Activated naive CD8-positive, alpha-beta T cell treated with anti-CD3 and anti-CD28 coated beads, Interleukin-2, amount 10 ng/mL, durations not matched to agents 7 days and 5 days (primary cell): Measurements from ENCODE around the gene PEX1. TPM values are rescaled to one million over a fixed set of nuclear protein-coding genes. Genes with fewer than 3 reads are reported as not detected.
"Not testable (repeated sequence)": the region's sequence is repeated elsewhere in the genome, so short reads cannot be mapped to it uniquely, and the experiment has no call there.

ENCODE experiments used
- ATAC-seq: fragments of 150-1000 bp; cut with Tn5 transposase; one replicate; pipeline ENCODE4 v1.10.0; 2021; ENCODE audit warnings: low read depth, moderate library complexity
- POLR2A ChIA-PET: fragments of 350-600 bp; sonication (Branson Sonifier 250); formaldehyde crosslinking; loops from one replicate; lab custom pipeline; 2021; ENCODE audit warnings: antibody characterized with exemption; lab: Charles Lee
- DNase-seq: peaks from one replicate; pipeline ENCODE4 v3.0.0; 2021
- H3K27ac Mint-ChIP-seq: one replicate; pipeline ENCODE4 v1.8.0; 2022; ENCODE audit warnings: mild to moderate bottlenecking, mixed read lengths
- H3K27me3 Mint-ChIP-seq: one replicate; pipeline ENCODE4 v1.8.0; 2022; ENCODE audit warnings: mild to moderate bottlenecking, moderate library complexity, mixed read lengths
- H3K36me3 Mint-ChIP-seq: one replicate; pipeline ENCODE4 v1.8.0; 2021; ENCODE audit warnings: mild to moderate bottlenecking, mixed read lengths
- H3K4me1 Mint-ChIP-seq: one replicate; pipeline ENCODE4 v1.8.0; 2021; ENCODE audit warnings: mixed read lengths
- H3K4me3 Mint-ChIP-seq: one replicate; pipeline ENCODE4 v1.8.0; 2022; ENCODE audit warnings: mild to moderate bottlenecking, moderate library complexity, mixed read lengths
- H3K9me3 Mint-ChIP-seq: one replicate; pipeline ENCODE4 v1.8.0; 2021; ENCODE audit warnings: mixed read lengths
- total RNA-seq, 2 experiments: library from RNA; stranded (reverse); gene quantifications; one replicate each; pipeline ENCODE4 v1.2.3, GENCODE V29; 2021

The PEX1 gene
- total RNA-seq, 2 experiments from 2014 or later: 23.5 to 24.4 TPM

DNA sequence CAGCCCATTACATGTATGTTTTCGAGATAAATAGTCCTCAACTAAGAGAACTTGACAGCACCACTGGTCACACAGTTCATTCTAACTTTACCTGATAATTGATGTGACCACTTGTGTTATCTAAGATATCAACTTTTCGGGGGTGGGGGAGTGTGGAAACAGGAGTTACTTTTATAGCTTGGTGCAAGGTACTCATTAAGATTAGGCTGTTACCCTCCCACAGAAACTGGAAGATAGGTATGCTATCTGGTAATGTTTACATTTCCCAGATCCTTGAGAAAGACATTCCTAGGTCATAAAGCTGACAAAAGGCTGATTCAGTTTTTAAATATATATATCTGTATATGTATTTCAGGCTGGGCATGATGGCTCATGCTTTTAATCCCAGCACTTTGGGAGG lies 61.6 kb downstream of the PEX1 start:
- Mint-ChIP-seq H3K27ac (no peak overlapping the region), H3K36me3 (peaks cover 4% of the 10 kb centered on the region), H3K4me1 (peaks cover under 1% of the 10 kb centered on the region), H3K27me3 (no peaks in the 10 kb centered on the region), H3K4me3 (no peak overlapping the region), H3K9me3 (peaks cover 6% of the 10 kb centered on the region)
- POLR2A ChIA-PET: no interaction called here
- no peak for DNase-seq
- ATAC-seq: no peak

- H3K9me3 Mint-ChIP-seq: peaks cover 6% of the 10 kb centered on the region
- H3K27ac Mint-ChIP-seq: no peak overlapping the region
- POLR2A ChIA-PET: no interaction called here
- H3K36me3 Mint-ChIP-seq: peaks cover 4% of the 10 kb centered on the region
- H3K27me3 Mint-ChIP-seq: no peaks in the 10 kb centered on the region
- H3K4me1 Mint-ChIP-seq: peaks cover 2% of the 10 kb centered on the region
- no peak for ATAC-seq
- no peak overlapping the region for H3K4me3 Mint-ChIP-seq
- no peak for DNase-seq
Observed at GRCh38 chr7:92464515-92464914, 63.8 kb downstream of the PEX1 start.

GRCh38 chr7:92462560-92462959 lies 65.8 kb downstream of the PEX1 start:
- H3K4me3 Mint-ChIP-seq: no peak overlapping the region
- no peak overlapping the region for H3K27ac Mint-ChIP-seq
- no peaks in the 10 kb centered on the region for H3K9me3 Mint-ChIP-seq
- no peak for DNase-seq
- ATAC-seq: no peak
- peaks cover 2% of the 10 kb centered on the region for H3K4me1 Mint-ChIP-seq
- H3K27me3 Mint-ChIP-seq: no peaks in the 10 kb centered on the region
- POLR2A ChIA-PET: no interaction called here
- H3K36me3 Mint-ChIP-seq: peaks cover 1% of the 10 kb centered on the region

GRCh38 chr7:92461027-92462003 lies 67.0 kb downstream of the PEX1 start:
- no peaks in the 10 kb centered on the region for H3K27me3 Mint-ChIP-seq
- H3K4me3 Mint-ChIP-seq: no peak overlapping the region
- H3K9me3 Mint-ChIP-seq: no peaks in the 10 kb centered on the region
- no peak overlapping the region for H3K27ac Mint-ChIP-seq
- DNase-seq: no peak
- peaks cover 2% of the 10 kb centered on the region for H3K36me3 Mint-ChIP-seq
- H3K4me1 Mint-ChIP-seq: peaks cover 2% of the 10 kb centered on the region
- ATAC-seq: peak; percentile 61
- POLR2A ChIA-PET: interaction anchor here (1.5 kb wide), 1 partner anchor 13 kb away, joined by 5 read pairs; no protein-coding TSS in a partner anchor

GRCh38 chr7:92460510-92460909 lies 67.8 kb downstream of the PEX1 start:
- DNase-seq (no peak), ATAC-seq (no peak)
- H3K36me3 Mint-ChIP-seq: peaks cover 5% of the 10 kb centered on the region
- H3K9me3 Mint-ChIP-seq: no peaks in the 10 kb centered on the region
- H3K4me1 Mint-ChIP-seq: peaks cover 2% of the 10 kb centered on the region
- no peak overlapping the region for H3K27ac Mint-ChIP-seq
- no peak overlapping the region for H3K4me3 Mint-ChIP-seq
- H3K27me3 Mint-ChIP-seq: no peaks in the 10 kb centered on the region
- POLR2A ChIA-PET: interaction anchor here (1.5 kb wide), 1 partner anchor 12 kb away, joined by 5 read pairs; no protein-coding TSS in a partner anchor

DNA sequence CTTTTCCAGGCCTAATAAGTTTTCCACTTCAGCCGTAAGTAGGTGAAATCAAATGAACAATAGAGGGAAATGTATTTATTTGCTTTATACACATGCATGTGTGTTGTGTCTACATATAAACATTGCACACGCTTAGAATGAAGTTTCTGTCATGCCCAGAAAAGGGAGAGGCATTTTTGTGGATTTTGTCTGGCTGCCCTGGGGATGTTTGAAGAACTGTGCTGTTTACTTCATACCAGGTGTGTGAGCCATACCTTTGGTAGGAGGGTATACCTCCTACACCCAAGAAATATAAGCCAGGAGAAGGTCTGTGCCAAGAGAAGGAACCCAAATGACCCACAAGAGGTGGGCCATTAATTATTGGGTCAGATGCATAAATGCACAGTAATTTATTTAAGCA lies 68.2 kb downstream of the PEX1 start:
- peaks cover 2% of the 10 kb centered on the region for H3K4me1 Mint-ChIP-seq
- no peaks in the 10 kb centered on the region for H3K9me3 Mint-ChIP-seq
- no peak for DNase-seq
- no peak overlapping the region for H3K4me3 Mint-ChIP-seq
- no peak for ATAC-seq
- H3K27ac Mint-ChIP-seq: no peak overlapping the region
- POLR2A ChIA-PET: no interaction called here
- H3K27me3 Mint-ChIP-seq: no peaks in the 10 kb centered on the region
- H3K36me3 Mint-ChIP-seq: peaks cover 5% of the 10 kb centered on the region

DNA sequence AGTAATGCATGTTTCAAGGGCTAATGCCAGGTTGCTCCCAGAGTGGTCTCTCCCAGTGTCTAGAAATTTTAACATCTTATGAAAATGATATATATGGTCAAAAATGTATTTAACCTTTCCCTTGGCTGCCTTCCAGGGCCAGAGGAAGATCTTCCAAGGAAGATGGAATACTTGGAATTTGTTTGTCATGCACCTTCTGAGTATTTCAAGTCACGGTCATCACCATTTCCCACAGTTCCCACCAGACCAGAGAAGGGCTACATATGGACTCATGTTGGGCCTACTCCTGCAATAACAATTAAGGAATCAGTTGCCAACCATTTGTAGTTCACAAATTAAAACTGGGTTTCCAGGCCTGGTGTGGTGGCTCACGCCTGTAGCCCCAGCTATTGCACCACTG lies 72.1 kb downstream of the PEX1 start:
- no peaks in the 10 kb centered on the region for H3K27me3 Mint-ChIP-seq
- ATAC-seq (no peak), DNase-seq (no peak)
- H3K4me3 Mint-ChIP-seq: no peak overlapping the region
- H3K4me1 Mint-ChIP-seq: peaks cover 1% of the 10 kb centered on the region
- POLR2A ChIA-PET: no interaction called here
- H3K27ac Mint-ChIP-seq: no peak overlapping the region
- peaks cover 9% of the 10 kb centered on the region for H3K36me3 Mint-ChIP-seq
- no peaks in the 10 kb centered on the region for H3K9me3 Mint-ChIP-seq

GRCh38 chr7:92451645-92452044 lies 76.7 kb downstream of the PEX1 start:
- no peak overlapping the region for H3K4me3 Mint-ChIP-seq
- DNase-seq: no peak
- no peak overlapping the region for H3K27ac Mint-ChIP-seq
- no peaks in the 10 kb centered on the region for H3K27me3 Mint-ChIP-seq
- H3K9me3 Mint-ChIP-seq: no peaks in the 10 kb centered on the region
- H3K36me3 Mint-ChIP-seq: peaks cover 15% of the 10 kb centered on the region
- POLR2A ChIA-PET: no interaction called here
- peaks cover 9% of the 10 kb centered on the region for H3K4me1 Mint-ChIP-seq
- no peak for ATAC-seq

DNA sequence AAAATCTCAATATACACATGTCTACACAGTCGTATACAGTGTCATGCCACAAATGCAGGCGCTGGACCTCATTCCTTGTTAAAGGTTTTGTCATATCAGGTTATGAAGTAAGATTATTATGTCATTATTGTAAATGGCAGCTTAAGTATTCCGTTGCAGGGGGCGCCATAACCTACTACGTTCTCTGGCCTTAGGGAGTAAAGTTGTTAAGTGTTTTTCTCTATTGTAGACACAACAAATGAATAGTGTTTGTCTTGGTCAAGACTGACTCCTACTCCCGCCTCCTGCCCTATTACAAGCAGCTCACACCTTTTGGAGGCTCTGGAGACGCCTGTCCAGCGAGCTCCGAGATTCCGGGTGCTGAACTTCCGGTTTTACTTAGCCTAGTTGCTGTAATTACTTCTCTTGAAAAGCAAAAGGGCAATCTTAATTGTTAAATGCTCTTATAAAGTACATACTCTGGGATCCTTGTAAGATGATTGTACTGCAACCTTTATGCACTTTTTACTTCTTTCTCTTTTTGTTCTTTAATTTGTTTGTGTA lies 80.0 kb downstream of the PEX1 start:
- ATAC-seq (peak; percentile 45), DNase-seq (peak; percentile 51)
- H3K36me3 Mint-ChIP-seq: peaks cover 7% of the 10 kb centered on the region
- H3K27ac Mint-ChIP-seq: peak overlapping the region; percentile 92
- H3K4me3 Mint-ChIP-seq: peak overlapping the region; percentile 89
- H3K27me3 Mint-ChIP-seq: no peaks in the 10 kb centered on the region
- H3K4me1 Mint-ChIP-seq: peaks cover 10% of the 10 kb centered on the region
- H3K9me3 Mint-ChIP-seq: no peaks in the 10 kb centered on the region
- POLR2A ChIA-PET: interaction anchor here (0.7 to 3.0 kb wide), 14 partner anchors 13 to 784 kb away, joined by 3 to 29 read pairs (median 6); partner anchors contain the start of genes AKAP9, ANKIB1, CYP51A1 and KRIT1

DNA sequence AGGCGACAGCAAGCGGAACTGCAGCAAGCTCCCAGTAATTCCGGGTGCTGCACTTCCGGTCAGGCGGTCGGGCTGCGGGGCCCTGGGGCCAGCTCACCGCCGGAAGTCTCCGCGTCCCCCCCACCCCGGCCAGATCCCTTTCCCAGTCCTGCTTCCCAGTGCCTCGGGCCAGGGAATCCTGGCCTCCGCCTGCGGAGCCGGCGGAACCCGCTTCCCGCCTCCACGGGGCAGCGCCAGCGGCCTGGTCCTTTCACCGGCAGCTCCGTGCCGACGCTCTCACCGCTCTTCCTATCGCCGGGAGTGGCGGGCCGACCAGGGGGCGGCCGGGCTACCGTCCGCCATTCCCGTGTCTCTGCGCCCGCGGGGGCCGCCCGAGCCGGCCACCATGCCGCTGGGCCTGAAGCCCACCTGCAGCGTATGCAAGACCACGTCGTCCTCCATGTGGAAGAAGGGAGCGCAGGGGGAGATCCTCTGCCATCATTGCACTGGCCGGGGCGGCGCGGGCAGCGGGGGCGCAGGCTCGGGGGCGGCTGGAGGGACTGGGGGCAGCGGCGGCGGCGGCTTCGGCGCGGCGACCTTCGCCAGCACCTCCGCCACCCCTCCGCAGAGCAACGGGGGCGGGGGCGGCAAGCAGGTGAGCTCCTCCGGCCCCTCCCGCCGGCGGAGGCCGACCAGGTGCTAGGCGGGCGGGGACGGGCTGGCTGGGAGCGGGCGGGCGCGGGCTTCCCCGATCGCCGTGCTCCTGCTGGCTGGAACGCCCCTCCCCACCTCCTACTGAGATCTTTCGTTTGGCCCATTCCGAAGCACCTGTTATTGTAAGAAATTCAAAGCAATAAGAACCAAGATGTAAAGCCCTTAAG lies 80.7 kb downstream of the PEX1 start, which contains the start of gene GATAD1:
TSS of gene GATAD1 (plus strand) at position 138 of the 860 bp plus-strand sequence. CDS start at position 386, 248 bp downstream.
- H3K9me3 Mint-ChIP-seq: no peaks in the 10 kb centered on the region
- peak; percentile 82 for DNase-seq
- POLR2A ChIA-PET: interaction anchor here (0.6 to 3.0 kb wide), 17 partner anchors 14 to 785 kb away, joined by 3 to 29 read pairs (median 4); partner anchors contain the start of genes AKAP9, ANKIB1, CYP51A1 and KRIT1
- peaks cover 7% of the 10 kb centered on the region for H3K36me3 Mint-ChIP-seq
- peak within 1 kb of the TSS; percentile 89 for H3K4me3 Mint-ChIP-seq
- ATAC-seq: peak; percentile 81
- peaks cover 10% of the 10 kb centered on the region for H3K4me1 Mint-ChIP-seq
- no peaks in the 10 kb centered on the region for H3K27me3 Mint-ChIP-seq
- peak within 1 kb of the TSS; percentile 92 for H3K27ac Mint-ChIP-seq

- Mint-ChIP-seq H3K4me1 (peaks cover 10% of the 10 kb centered on the region), H3K27ac (peak overlapping the region; percentile 92), H3K4me3 (peak overlapping the region; percentile 82), H3K36me3 (peaks cover 7% of the 10 kb centered on the region), H3K27me3 (no peaks in the 10 kb centered on the region), H3K9me3 (no peaks in the 10 kb centered on the region)
- DNase-seq: no peak
- POLR2A ChIA-PET: interaction anchor here (0.6 to 3.0 kb wide), 13 partner anchors 18 to 785 kb away, joined by 3 to 29 read pairs (median 6); partner anchors contain the start of genes AKAP9, ANKIB1, CYP51A1 and KRIT1
- no peak for ATAC-seq
Observed at GRCh38 chr7:92446869-92447344, 81.4 kb downstream of the PEX1 start.

DNA sequence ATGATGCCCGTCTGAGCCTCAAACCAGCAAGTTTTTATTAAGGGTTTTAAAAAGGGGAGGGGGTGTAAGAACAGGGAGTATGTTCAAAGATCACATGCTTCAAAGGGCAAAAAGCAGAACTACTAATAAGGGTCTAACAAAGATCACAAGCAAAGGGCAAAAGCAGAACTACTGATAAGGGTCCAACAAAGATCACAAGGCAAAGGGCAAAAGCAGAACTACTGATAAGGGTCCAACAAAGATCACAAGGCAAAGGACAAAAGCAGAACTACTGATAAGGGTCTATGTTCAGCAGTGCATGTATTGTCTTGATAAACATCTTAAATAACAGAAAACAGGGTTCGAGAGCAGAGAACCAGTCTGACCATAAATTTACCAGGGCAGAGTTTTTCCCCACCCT lies 85.6 kb downstream of the PEX1 start:
- H3K27ac Mint-ChIP-seq, H3K4me3 Mint-ChIP-seq, ATAC-seq, H3K36me3 Mint-ChIP-seq, POLR2A ChIA-PET, H3K27me3 Mint-ChIP-seq, H3K4me1 Mint-ChIP-seq, DNase-seq, H3K9me3 Mint-ChIP-seq: not testable (repeated sequence)
